Measurements from ENCODE around the gene RFLNA.
"Not testable (repeated sequence)": the region's sequence is repeated elsewhere in the genome, so short reads cannot be mapped to it uniquely, and the experiment has no call there.

Gene RFLNA

DNA sequence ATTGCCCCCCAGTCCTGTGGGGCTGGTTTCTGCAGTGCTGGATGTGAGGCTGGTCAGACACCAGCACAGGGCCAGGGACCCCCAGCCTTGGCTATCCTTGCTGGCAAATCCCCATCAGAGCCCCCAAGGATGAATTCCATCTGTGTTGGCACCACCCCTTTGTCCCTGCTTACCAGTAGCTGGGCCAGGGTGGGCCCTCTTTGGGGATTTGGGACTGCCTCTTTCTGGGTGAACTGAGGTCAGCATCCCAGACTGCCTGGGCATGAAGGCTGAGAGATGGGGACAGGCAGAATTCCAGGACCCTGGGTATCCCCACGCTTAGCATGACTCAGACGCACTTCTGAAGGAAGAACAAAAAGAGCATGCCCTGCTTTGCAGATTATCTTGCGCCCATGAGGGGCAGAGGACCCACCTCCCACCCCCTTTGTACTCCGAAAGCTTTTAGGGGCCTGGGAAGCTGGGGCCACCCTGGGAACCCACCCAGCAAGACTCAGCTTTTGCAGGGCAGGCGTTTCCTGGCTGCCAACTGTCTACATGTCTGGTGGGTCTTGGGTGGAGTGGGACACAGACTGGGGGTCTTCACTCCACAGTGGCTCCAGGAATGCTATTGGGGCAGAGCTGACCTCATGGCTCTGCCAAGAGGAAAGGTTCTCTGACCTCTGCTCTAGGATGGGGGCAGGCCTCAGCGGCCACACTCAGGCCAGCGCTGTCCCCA lies 26.8 kb downstream of the RFLNA start:
- no peak for DNase-seq

DNA sequence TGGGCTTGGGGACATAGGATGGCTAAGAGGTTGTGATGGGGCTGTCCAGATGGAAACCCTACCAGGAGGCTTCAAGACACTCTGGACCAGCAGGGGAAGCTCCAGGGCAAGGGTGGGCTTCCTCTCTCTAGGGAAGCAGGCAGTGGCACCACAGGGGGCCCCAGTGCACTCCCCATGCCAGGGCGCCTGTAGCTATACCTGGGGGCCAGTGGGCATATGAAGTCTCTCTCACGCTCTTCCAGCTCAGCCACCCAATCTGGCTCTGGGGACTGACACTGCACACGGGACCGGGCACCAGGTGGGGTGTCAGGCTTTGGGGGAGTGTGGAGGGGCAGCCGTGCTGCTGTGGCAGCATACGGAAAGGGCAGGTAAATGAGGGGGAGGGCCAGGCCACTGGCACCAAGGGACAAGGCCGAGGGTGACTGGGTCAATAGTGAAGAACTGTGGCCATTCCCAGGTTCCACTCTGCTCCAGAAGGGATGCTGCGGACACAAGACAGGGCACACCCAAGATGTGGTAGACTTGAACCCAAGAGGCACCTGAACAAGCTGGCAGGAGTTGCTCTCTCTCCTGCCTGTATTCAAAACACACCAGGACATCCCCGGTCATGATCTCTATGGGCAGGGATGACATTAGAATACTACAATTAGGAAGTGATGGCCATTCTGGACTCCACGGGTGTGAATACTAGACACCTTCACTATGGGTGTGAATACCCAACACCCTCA lies 27.5 kb downstream of the RFLNA start:
- DNase-seq: no peak

DNA sequence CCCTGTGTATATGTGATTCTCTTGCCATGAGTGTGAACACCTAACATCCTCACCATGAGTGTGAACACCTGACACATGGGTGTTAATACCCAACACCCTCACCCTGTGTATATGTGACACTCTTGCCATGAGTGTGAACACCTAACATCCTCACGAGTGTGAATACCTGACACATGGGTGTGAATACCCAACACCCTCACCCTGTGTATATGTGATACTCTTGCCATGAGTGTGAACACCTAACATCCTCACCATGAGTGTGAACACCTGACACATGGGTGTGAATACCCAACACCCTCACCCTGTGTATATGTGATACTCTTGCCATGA lies 28.1 kb downstream of the RFLNA start:
- not testable (repeated sequence) for DNase-seq

DNA sequence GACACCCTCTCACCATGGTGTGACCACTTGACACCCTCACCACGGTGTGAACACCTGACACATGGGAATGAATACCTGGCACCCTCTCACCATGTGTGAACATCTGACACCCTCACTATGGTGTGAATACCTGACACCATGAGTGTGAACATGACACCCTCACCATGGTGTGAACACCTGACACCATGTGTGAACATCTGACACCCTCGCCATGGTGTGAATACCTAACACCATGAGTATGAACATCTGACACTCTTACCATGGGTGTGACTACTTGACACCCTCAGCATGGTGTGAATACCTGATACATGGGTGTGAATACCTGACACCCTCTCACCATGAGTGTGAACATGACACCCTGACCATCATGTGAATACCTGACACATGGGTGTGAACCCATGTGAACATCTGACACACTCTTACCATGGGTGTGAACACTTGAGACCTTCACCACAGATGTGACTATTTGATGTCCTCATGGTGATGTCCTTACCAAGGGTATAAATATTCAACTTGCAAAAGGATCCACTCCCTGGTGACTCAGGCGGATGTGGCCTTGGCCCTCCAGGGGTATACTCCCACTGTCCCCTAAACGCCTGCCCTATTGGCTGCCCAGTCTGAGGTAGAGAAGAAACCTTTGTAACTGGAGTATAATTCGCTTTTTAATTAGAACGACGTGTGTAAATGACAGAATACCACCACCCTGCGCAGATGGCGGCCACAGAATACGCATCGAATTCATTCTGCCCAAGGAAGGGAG lies 29.1 kb downstream of the RFLNA start:
- DNase-seq: no peak

DNA sequence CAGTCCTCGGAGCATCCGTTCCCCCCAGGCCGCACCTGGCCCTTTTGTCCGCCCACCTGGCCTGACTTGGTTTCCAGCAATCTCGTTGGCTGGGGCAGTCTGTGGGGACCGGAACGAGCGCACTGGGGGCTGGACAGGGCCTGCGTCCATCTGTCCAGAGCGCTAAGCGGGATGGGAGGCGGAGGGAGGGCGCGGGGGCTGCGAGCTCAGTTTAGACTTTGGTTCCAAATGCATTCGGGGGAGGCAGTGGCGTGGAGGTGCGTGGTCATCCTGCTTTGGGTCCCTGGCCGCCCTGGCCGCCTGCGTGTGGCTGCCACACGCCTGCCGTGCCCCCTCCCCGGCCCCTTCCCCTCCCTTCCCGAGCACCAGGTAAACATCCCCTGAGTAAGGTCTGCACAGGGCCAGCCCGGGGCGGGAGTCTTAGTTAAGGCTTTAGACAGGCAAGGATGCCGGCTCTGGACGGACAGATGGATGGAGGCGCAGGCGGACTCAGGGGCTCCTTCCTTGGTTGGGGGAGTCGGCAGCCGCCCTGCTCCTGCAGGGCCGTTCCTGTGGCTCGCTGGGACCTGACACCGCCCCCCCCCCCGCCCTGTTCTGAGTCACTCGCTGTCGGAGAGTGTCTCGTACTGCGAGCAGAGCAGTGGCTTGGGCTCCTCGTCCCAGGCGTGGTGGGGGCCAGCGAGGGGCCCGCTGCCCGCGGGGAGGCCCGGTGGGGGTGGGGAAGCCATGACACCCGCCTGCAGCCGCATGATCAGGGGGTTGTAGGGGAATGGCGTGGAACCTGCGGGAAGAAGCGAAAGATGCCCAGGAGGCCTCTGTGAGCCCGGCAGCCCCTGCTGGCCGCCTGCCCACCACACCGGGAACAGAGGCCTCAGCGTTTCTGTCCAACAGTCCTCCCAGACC lies 30.2 kb downstream of the RFLNA start:
- no peak for DNase-seq

DNA sequence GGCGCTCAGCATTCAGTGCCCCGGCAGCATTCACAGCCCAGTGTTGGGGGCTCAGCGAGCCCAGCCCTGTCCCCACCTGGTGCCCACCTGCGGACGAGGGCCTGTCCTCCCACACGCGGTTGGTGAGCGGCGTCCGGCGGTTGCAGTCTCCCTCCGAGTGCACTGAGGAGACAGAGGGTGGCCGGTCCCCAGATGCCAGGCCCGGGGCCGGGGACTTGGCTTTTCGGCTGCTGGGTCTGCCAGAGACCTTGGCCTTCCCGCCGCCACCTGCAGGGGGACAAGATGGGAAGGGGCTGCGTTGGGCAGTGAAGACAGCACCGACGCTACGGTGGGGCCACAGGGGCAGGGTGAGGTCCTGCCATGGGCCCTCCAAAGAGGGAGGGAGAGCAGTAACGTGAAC lies 31.2 kb downstream of the RFLNA start:
- no peak for DNase-seq

DNA sequence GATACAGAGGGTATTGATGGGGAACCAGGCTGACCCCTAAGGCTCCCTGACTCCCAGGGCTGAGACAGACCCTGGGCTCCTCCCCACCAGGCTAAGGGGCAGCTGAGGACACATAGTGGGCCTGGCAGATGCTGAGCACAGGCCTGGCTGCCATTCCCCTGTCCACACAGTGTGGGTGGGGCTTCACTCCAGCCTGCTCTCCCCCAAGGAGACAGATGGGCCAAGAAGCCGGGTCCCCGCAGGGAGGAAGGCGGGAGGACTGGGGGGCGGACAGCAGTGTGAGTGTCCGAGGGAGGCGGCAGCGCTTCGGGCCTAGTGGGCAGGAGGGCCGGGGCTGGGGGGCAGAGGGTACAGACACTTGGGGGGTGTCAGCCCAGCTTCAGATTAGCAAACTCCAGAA lies 32.0 kb downstream of the RFLNA start:
- no peak for DNase-seq

DNA sequence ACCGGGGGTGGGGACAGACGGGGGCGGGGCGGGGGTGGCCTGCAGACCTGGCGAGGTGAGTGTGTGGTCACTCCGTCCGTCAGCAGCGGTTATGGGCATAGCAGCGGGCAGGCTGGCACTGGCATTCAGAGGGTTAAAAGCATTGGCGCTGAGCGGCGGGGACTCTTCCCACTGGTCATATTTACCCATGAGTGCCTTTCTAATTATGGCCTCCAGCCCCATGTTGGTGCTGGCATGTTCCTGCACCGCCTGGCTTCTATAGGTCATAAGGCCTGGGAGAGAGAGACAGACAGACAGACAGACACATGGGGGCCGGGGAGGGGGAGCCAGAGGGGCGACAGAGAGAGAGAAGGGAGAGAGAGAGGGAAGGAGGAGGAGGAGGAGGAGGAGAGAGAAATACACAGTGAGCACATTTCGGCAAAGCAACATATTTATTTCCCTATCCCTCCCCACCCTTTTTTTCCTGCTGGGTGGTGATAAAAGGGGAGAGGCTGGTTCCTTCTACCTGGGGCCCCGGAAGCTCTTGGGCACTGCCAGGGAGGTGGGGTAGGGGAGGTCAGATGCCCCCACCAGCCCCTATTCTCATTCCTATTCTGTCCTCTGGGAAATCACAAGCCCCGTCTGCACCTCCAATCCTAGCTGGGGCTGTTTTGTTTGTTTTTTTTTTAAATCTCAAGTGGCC lies 32.6 kb downstream of the RFLNA start:
- DNase-seq: no peak

DNA sequence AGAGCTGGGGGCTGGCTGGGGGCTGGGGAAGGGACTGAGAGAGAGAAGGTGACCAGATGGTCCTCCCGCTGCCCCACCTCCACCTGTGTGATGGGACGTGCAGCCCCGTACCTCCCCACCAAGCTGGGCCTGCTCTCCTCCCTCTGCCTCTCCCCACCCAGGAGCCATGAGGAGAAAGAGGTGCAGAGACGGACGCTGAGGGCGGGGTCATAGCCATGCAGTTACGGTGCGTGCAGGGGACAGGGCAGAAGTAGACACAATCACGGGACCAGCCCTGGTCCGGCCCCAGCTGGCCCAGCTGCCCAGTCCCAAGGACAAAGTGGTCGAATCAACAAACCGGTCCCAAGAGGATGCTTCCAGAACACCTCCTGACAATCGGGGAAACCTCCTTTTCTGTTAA lies 33.2 kb downstream of the RFLNA start:
- no peak for DNase-seq

DNA sequence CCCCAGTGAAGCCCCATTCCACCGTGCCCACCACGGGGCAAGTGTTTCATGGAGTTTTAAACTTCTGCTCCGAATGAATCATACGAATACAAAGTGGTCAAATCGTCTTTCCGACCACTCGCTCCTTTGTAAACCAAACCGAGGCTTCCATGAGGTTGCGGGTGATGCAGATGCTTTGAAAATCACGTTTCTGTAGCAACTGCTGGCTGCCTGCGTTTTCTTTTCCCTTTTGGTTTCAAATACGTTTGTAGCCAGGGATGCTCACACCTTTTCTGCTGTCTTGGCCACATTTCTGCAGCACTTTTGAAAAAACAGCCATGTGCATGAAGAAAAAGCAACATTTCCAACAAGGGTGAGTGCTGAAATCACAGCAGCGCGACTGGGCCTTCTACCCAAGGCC lies 33.7 kb downstream of the RFLNA start:
- no peak for DNase-seq

DNA sequence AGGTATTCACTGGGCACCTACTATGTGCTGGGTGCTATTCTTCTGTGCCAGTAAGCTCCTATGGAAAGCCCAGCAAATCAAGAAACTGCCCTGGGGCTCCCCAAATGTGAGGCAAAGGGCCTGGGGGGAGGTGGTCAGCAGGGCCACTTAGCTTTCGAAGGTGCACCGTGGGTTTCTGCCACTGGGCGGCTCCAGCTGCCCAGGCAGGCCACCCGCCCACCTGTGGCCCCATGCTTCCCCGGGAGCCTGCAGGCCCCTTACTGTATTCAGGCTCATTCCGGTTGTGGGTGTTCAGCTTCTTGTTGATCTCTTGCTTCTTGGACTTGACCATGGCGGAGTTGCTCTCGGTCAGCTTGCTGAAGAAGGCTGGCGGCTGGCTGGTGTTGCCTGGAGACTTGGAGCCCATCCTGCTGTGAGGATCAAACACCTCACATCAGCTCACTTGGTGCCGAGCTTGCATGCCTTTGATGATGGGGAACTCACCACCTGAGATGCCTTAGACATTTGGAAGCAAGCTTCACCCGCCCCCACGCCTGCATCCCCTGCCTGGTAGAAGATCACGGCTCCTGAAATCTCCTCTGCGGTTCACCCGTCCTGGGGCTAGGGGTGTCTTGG lies 37.3 kb downstream of the RFLNA start:
- DNase-seq: no peak

DNA sequence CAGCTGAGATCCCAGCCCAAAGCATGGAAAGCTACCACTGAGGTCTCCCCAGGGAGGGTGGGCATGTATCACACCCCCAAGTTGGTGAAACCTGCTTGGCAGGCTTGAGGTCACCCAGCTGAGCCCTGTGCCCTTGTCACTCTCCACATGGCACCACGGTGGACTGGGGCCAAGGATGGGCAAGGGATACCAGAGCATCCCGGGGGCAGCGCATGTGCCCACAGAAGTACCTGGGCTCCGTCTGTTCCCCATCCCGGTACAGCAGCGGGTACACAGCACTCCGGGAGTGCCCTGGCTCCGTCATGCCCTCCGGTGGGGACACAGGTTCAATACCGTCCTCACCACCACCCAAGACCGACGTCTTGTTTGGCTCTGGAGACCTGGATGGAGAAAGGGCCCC lies 38.0 kb downstream of the RFLNA start:
- DNase-seq: no peak

DNA sequence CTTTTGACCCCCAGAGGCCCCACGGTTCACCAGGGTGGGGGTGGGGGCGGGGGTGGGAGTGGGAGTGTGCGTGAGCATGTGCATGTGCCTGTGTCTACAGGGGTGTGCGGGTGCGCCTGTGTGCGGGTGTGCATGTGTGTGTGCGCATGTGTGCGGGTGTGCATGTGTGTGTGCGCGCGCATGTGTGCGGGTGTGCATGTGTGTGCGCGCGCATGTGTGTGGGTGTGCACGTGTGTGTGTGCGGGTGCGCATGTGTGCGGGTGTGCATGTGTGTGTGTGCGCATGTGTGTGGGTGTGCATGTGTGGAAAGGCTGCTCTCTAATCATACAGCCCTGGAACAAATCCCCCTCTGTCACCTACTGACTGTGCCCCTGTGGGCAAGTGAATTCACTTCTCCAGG lies 38.8 kb downstream of the RFLNA start:
- DNase-seq: no peak

DNA sequence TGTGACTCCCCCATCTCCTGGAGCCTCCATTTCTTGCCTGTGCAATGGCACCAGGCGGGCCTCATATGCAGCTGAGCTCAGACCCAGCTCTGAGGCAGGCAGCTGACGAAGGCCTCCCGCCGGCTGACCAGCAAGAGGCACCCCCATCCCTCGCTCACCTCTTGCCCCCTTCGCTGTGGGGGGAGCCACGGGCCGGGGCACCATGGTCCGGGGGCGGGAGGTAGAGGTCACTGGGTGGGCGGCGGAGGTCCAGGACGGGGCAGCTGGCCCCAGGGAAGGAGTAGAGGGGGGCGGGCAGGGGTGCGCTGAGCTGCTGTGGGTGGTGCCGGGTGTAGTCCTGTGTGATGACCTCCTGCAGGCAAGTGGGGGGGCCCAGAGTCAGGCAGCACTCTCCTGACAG lies 39.4 kb downstream of the RFLNA start:
- DNase-seq: no peak

DNA sequence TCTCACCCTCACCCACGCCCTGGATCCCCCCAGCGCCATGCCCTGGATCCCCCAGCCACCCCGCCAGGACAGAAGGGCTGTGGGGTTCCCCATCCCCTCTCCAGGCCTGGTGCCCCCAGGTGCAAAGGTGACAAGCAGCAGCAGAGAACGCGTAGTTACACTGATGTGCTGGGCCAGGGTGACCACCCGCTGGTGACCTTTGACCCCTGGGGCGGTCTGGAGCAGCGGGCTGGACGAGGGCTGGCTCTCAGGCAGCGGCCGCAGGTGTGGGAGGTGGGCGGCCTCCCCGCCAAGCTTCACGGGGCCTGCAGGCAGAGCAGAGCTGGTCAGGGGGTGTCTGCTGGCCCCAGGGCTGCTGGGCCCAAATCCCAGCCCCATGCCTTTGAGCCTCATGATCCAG lies 40.1 kb downstream of the RFLNA start:
- DNase-seq: no peak

DNA sequence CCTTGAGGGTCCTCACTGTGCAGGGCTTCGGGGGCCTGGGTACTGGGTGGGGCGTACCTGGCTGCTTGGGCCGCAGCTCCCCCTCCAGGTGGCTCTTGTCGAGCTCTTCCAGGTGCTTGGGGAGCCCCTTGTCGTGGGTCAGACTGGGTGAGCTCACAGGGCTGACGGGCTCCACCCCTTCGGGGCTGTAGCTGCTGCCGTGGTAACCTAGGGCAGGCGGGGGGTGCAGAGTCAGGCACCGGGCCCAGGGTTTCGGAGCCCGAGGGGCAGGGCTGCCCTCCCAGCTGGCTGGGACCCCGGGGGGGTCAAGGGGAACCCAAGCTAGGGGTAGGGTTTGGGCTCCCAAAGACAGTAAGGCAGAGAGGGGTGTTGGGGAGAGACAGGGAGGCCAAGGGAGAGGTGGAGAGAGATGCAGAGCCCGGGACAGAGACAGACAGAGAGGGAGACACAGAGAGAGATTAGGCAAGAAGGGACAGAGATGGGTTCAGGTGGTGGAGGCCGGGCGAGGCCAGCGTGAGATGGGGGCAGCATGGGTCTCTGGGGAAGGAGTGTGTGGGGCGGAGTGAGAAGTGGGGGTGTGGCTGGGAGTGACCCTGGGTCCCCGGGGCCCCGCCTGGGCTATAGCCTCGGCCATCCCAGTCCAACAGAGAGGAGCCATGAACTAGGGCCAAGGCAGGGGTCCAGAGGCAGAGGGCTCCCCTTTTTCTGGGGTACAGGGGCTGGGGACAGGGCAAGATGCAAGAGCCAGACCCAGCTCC lies 40.7 kb downstream of the RFLNA start:
- no peak for DNase-seq

DNA sequence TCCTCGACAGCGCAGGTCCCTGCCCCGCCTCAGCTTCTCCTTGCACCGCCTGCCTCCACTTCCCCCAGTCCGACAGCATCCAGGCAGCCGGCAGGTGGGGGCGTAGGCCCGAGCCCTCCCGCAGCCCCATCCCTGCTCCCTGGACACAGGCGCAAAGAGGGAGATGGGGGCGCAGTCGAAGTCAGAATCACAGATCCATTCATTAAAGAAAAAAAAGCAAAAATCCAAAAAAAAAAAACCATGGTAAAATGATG lies 41.2 kb downstream of the RFLNA start:
- DNase-seq: no peak

DNA sequence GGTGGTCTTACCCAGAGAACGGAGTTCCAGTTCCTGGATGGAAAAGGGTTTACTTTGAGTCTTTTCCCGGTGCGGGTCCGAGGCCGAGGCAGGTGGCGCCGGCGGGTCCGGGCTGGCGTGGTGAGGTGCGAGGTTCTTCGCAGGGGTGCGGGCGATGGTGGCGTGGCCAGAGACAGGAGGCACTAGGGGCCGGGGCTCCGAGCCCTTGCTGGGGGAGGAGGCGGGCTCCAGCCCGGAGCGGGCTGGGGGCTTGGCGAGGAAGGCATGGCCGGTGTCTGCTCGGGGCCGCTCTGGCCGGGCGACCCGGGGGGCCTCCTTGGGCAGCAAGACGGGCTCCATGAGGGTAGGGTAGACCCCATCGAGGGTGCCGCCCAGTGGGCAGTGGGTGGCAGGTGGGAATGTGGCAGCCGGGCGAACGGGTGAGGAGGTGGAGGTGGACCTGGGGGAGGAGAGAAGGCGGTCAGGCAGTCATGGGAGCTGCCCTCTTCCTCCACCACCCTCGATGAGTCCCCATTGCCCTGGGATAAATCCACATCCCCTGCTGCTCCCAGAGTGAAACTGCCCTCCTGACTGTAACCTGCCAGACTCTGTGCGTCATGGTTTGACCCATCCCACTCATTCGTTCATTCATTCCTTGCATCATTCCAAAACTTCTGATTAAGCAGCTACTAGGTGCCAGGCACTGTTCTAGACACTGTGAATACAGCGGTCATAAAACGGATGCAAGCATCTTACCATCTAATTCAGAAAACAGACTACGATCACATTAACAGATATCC lies 42.0 kb downstream of the RFLNA start:
- DNase-seq: no peak

DNA sequence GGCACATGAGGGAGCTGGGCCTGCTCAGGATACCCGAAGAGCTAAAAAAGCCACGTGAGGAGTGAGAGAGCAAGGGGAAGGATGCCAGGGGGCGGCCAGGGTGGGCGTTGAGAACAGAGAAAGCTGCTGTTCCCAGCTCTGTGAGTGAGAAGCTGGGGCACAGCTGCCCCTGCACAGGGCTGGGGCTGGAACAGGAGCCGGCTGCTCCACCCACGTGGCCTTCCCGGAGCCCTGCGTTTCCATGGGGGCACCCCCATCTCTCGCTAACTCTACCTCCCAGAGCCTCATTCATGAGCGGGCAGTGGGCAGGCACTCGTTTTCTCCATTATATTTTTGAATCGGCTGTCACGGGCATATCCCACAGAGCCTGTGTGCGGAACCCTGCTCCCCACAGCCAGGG lies 42.7 kb downstream of the RFLNA start:
- no peak for DNase-seq

DNA sequence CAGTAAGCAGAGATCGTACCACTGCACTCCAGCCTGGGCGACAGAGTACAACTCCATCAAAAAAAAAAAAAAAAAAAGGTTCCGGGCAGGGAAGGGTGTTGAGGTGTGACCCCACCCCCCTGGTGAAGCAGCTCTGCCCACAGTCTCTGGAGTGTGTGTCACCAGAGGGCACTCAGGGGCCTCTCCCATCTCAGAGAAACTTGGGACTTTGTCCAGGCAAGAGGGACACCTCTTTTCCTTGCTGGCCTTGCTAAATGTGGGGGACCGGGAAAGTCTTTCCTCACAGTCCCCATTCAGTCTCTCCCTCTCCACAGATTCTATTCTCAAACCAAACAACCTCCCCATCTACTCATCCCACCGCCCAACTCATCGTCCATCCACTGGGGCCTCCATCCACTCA lies 43.6 kb downstream of the RFLNA start:
- DNase-seq: no peak

Measured in activated CD4-positive, alpha-beta T cell treated with anti-CD3 and anti-CD28 coated beads for 1 hour (primary cell).